ENCODE measurements around the gene FJX1.

The FJX1 gene

DNA sequence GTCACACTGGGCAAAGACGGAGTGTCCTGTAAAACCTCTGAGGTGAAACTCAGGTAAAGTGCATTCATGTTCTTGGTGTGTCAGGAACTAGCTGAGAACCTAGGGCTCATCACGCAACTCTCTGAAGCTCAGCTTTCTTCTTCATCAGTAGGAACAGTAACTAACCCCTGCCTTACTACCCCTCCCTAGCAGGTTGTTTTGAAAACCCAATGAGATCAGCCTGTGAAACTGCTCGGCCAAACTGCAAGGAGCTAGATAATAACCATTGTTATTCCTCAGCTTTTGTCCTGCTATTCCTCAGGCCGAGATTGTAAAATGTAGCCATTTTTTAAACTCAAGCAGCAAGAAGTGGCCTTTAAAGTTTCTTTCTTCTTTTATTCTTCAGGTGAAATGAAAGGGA lies 9.8 kb upstream of the FJX1 start:
- DNase-seq = no peak

- DNase-seq = no peak
Observed at GRCh38 chr11:35609656-35610055, 8.6 kb upstream of the FJX1 start.

GRCh38 chr11:35610631-35611030 lies 7.6 kb upstream of the FJX1 start:
- DNase-seq = no peak

DNA sequence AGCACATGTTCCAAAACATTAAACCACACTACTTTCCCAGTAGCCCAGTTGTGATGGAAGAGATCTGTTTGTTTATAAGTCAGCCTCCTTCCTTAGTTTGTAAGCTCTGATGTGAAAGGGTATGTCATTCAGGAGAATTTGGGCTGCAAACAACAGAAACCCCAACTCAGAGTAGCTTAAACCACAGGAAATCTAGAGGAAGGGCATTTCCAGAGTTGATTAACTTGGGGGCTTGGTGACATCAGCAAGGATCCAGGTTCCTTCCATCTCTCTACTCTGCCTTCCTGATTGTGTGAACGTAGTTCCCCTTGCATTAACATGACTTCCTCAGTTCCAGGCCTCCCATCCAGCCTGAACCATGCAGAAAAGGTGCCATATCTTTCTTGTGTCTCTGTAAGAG lies 6.5 kb upstream of the FJX1 start:
- no peak for DNase-seq

DNA sequence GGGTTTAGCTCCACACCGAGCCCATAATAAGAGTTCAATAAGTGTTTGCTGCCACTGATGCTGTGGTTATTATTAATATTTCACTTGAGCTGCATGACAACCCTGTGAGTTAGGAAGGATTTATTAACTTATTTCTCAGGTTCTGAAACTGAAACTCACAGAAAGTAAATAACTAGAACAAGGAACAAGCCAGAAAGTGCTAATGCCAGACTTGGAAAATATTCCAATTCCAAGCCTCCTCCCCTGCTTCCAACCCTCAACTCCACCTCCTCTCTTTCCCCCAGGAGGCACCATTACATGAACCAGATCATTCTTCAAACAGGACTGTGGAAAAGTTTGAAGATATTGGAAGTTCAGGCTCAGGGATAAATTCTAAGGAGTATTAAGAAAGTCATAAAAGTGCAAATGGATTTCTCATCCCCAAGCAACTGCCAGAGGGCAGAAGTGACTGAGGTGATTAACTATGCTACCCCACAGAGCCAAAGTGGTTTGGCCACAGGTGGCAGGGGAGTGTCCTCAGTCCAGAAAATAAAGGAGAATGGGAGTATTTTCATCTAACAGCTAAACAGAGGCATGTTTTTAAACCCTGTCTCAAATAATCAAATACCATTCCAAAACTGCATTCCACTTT lies 3.2 kb upstream of the FJX1 start:
- DNase-seq = no peak

DNA sequence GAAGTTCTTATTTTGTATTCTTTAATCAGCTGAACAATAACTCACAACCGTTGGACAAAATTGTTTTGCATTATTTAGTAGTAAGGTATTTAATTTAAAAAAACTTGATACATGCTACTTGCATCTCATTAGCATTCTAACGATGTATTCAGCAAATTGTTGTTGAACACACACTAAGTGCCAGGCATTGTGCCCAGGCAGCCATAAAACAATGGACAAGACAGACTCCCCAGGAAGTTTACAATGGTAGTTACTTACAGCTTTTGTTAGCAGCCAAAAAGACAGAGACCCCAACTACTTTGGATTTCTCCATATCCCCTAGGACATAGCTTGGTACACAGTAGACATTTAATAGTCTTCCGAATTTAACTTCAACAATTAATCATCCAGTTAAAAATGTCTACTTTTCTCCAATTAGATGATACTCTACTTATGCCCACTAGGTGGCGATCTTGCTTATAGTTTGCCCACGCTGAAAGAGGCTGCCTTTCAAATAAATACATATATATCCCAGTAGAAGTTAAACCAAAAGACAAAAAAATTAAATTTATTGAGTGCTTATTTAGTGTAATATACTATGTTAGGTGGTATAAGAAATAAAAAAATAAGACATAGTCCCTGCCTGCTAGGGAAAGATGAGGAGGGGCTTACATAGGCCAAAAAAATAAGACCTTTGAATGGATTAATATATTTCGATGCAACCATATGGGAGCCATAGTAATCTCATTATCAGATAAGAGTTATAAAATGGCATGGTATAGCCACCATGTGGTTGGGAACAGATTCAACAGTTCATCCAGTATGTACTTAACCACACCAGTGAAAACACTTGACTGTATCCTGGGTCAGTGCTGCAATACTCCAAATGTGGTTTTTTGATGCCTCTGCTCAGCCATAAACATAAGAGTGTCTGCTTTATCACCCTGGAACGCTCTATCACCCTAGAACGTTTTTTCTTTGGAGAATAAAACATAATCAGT lies 2.0 kb upstream of the FJX1 start:
- DNase-seq = no peak

DNA sequence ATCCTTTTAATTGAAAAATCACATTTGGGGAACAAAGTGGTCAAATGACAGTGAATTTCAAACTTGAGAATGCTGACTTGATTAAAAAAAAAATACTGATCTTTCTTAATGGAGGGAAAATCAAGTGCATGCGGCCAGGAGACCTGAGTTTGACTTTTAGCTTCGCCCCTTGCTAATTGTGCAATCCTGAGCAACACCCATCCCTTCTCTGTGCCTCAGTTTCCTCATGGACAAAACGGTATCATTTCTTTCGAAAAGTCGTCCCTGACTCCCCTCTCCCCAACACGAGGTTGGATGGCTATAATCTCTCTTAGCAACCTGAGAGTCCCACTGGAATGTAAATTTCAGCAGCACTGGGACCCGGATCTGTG lies 959 bp upstream of the FJX1 start:
- DNase-seq = no peak

DNA sequence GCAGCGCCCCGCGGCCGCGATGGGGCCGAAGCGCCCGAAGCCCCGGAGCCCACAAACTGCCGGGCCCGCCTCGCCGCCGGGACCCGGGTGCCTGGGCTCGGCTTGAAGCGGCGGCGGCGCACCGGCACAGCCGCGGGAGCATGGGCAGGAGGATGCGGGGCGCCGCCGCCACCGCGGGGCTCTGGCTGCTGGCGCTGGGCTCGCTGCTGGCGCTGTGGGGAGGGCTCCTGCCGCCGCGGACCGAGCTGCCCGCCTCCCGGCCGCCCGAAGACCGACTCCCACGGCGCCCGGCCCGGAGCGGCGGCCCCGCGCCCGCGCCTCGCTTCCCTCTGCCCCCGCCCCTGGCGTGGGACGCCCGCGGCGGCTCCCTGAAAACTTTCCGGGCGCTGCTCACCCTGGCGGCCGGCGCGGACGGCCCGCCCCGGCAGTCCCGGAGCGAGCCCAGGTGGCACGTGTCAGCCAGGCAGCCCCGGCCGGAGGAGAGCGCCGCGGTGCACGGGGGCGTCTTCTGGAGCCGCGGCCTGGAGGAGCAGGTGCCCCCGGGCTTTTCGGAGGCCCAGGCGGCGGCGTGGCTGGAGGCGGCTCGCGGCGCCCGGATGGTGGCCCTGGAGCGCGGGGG lies 346 bp downstream of the FJX1 start:
- no peak for DNase-seq

DNA sequence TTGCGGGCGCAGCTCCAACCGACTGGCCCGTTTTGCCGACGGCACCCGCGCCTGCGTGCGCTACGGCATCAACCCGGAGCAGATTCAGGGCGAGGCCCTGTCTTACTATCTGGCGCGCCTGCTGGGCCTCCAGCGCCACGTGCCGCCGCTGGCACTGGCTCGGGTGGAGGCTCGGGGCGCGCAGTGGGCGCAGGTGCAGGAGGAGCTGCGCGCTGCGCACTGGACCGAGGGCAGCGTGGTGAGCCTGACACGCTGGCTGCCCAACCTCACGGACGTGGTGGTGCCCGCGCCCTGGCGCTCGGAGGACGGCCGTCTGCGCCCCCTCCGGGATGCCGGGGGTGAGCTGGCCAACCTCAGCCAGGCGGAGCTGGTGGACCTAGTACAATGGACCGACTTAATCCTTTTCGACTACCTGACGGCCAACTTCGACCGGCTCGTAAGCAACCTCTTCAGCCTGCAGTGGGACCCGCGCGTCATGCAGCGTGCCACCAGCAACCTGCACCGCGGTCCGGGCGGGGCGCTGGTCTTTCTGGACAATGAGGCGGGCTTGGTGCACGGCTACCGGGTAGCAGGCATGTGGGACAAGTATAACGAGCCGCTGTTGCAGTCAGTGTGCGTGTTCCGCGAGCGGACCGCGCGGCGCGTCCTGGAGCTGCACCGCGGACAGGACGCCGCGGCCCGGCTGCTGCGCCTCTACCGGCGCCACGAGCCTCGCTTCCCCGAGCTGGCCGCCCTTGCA lies 1.0 kb downstream of the FJX1 start:
- DNase-seq = no peak

GRCh38 chr11:35619855-35620640 lies 1.8 kb downstream of the FJX1 start:
- no peak for DNase-seq

GRCh38 chr11:35620795-35621194 lies 2.5 kb downstream of the FJX1 start:
- no peak for DNase-seq

- no peak for DNase-seq
Observed at GRCh38 chr11:35621620-35622019, 3.4 kb downstream of the FJX1 start.

GRCh38 chr11:35622070-35622469 lies 3.8 kb downstream of the FJX1 start:
- DNase-seq = no peak

DNA sequence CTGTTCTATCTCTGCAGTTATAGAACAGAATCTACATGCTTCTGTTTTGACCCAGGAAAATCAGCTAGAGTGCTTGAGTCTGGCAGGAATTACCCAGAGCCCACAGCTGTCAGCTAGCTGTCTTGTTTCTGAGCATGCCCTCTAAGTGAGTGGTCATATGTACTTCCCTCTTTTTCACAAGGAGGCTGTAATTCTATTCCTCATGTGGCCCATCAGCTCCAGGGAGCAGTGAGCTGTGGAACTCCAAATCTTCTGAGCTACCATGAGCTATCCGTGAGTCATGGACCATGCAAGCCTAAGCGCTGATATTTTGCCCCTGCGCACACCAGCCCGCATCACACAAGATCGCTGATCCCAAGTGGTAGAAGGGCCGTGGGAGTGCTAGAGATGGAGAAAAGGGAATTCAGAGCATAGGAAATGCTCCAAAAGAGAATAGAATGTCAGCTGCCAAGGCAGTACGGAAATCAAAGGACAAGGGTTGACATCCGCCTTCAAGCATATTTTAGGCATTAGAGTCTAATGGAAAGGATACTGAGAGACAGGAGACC lies 5.4 kb downstream of the FJX1 start:
- DNase-seq = no peak

DNA sequence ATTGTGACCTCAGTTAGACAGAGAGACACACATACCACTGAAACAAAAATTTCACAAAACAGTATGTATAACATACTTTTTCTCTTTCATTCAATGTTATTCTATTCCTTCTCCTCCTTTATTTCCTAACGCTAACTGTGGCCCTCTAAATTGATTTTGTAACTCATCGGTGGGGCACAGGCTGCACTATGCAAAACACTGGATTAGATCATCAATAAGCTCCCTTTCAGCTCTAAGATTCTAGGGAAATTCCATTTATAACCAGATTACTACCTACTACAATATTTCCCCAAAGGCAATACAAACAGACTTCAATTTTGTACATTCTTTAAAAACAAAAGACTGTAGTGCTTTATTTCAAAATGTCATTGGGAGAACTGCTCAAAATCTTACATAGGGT lies 6.1 kb downstream of the FJX1 start:
- DNase-seq = no peak

- DNase-seq = no peak
Observed at GRCh38 chr11:35624781-35625180, 6.5 kb downstream of the FJX1 start.

DNA sequence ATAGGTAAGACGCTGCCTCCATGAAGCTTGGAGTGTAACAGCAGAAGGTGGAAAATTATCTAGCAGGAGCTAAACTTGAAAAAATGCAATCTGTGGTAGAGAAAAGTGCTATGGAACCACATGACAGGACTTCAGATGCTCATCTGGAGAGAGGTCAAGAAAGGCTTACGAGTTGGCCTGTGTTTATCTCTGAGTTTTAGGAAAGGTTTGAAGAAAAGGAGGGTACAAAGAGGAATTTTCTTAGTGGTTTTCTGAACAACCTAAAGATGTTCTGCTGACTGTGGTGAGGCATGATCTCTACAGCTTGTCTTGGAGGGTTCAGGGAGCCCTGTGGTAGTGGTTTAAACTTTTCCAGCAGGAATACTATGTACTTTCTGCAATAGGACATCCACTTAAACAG lies 8.2 kb downstream of the FJX1 start:
- no peak for DNase-seq

DNA sequence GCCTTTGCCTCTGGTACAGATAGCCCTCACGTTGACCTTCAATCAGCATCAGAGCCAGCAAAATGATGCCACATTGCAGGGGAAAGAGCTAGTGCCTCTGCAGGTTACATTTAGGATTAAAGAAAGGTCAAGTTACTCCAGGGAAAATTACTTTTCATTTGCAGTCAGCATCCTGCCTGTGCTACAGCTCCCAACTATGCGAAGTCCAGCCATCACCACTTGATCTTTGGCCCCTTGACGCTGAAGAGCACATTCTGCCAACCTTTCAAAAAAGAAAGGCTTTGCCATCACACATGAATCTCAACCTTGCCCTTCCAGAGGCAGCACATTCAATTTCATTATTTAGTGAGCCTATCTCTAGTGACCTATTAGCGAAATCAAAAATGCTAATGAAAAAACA lies 11.3 kb downstream of the FJX1 start:
- DNase-seq = no peak

GRCh38 chr11:35629914-35630313 lies 11.7 kb downstream of the FJX1 start:
- no peak for DNase-seq

DNA sequence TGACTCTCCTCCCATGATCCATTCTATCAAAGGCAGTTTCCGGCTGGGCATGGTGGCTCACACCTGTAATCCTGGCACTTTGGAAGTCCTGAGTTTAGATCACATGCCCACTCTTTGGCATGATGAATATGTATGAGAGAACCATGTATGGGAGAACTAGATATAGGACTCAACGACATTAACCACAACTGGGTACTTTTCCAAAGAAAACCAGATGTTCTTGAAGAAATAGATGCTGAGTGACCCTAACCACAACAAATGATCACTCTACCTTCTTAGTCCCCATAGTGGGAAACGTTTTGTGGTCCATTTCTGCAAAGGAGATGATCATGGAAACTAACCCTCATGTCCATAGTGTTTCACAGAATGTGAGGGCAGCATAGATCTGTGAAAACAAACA lies 13.6 kb downstream of the FJX1 start:
- DNase-seq = no peak

DNA sequence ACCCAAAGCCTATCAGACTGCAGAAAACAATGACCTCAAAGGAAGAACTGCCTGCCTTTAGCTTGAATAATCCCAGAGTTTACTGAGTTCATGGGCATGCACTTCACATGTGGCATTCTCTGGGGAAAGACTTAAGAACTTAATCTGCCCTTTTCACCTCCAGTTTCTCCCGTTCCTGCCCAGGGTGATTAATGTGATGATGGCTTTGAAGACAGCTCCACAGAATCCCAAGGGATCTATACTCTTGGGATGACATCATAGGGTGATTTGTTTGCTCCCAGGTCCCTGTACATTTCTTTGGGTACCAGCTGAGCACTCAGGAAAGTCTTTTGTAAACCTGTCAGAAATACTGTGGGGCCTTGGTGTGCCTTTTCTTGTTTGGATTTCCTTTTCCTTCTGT lies 14.0 kb downstream of the FJX1 start:
- DNase-seq = no peak

DNA sequence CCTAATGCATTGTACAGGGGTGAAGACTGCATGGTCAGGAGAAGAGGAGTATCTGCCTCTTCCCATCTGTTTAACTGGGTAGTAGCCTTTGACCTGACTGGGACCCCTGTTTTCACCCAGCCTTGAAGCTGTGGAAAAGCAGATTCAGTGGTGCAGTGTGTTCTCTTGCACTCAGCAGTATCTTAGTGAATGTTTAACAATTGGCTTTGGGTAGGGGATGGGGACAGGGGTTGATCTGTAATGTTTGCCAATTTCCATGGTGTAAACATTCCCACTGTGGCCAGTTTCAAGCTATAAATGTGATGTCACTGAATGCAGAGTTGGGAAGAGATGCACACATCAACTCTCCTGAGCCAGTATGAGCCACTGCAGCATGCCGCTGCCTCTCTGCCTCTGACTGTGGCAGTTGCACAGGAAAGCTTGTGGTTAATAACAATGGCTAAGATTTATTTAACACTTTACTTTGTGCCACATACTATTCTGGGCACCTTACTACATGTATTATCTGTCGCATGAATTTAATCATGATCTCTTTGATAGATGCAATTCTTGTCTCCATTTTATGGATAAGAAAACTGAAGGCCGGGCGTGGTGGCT lies 15.7 kb downstream of the FJX1 start:
- no peak for DNase-seq

All from effector CD8-positive, alpha-beta T cell (primary cell).